Esophagus (tissue), 2 donors: ENCODE results near the gene RPS16. TPM values are rescaled to one million over a fixed set of nuclear protein-coding genes. Genes with fewer than 3 reads are reported as not detected.
"Not testable (repeated sequence)": the region's sequence is repeated elsewhere in the genome, so short reads cannot be mapped to it uniquely, and the experiment has no call there.

Source experiments
- H3K27ac ChIP-seq, 2 donors: one replicate each; pipeline ENCODE4 v1.5.1; 2013; ENCODE audit warnings: low read depth in 2 of 2, mild to moderate bottlenecking in 2 of 2, inconsistent platforms in 1 of 2, low read length in 1 of 2, moderate library complexity in 1 of 2
- H3K27me3 ChIP-seq, 2 donors: one replicate each; pipeline ENCODE4 v1.6.1; 2013; ENCODE audit warnings: low read length in 2 of 2, control low read depth in 1 of 2, mild to moderate bottlenecking in 1 of 2; ENCODE audit not compliant: insufficient read depth in 2 of 2, control insufficient read depth in 1 of 2
- H3K36me3 ChIP-seq, 2 donors: one replicate each; pipeline ENCODE4 v1.6.1; 2013; ENCODE audit warnings: low read length in 1 of 2; ENCODE audit not compliant: control insufficient read depth in 2 of 2, insufficient read depth in 2 of 2
- H3K4me1 ChIP-seq, 2 donors: one replicate each; pipeline ENCODE4 v1.6.1; 2013; ENCODE audit warnings: low read length in 1 of 2; ENCODE audit not compliant: control insufficient read depth in 2 of 2, insufficient read depth in 2 of 2
- H3K4me3 ChIP-seq, 2 donors: one replicate each; pipeline ENCODE4 v1.5.1; 2013; ENCODE audit warnings: low read length in 2 of 2, mild to moderate bottlenecking in 2 of 2, low read depth in 1 of 2, moderate library complexity in 1 of 2
- H3K9me3 ChIP-seq, 2 donors: one replicate each; pipeline ENCODE4 v1.6.1; 2013; ENCODE audit warnings: mild to moderate bottlenecking in 2 of 2, low read depth in 1 of 2, low read length in 1 of 2, moderate library complexity in 1 of 2; ENCODE audit not compliant: control insufficient read depth in 2 of 2, insufficient read depth in 1 of 2
- WGBS, 2 donors: extraction: QIAGEN DNeasy Blood & Tissue Kit; methylation state at CpG; one replicate each; pipeline ENCODE4 v1.1.7; 2013; 5-methylcytosine and 5-hydroxymethylcytosine counted together
- polyA plus RNA-seq, 2 donors: library from polyadenylated mRNA; stranded (reverse); fragments of 200-250 nt; gene quantifications; one replicate each; pipeline ENCODE4 v1.2.3, GENCODE V29; 2013
- donor health status: healthy with polysubstance abuse.
- donor health status: Bipolar disorder and iron deficiency.

Gene RPS16
- 1,000 to 10,000 TPM; 1,628 to 3,096 TPM for polyA plus RNA-seq

- peaks cover 12 to 17% of the 10 kb centered on the region in 2 donors for H3K36me3 ChIP-seq
- no peaks in the 10 kb centered on the region for H3K9me3 ChIP-seq
- no peaks in the 10 kb centered on the region for H3K27me3 ChIP-seq
- peak within 1 kb of the TSS; percentile 90 to 93 for H3K27ac ChIP-seq
- peaks cover 0 to 11% of the 10 kb centered on the region in 2 donors for H3K4me1 ChIP-seq
- WGBS, 2 donors = 0% methylated on average over 58 to 61 of the region's 61 CpGs
- H3K4me3 ChIP-seq = peak within 1 kb of the TSS; percentile 81 to 92
These were observed at the start of gene RPS16 for GRCh38 chr19:39435499-39436349. TSS of gene RPS16 (minus strand) at chr19:39435949. CDS start at chr19:39435895, 54 bp downstream.

GRCh38 chr19:39483141-39483540 lies 47.4 kb upstream of the RPS16 start:
- Histone ChIP-seq H3K27me3 (no peaks in the 10 kb centered on the region), H3K36me3 (peaks cover 3 to 20% of the 10 kb centered on the region in 2 donors), H3K9me3 (no peaks in the 10 kb centered on the region), H3K27ac (no peak overlapping the region), H3K4me3 (no peak overlapping the region), H3K4me1 (peaks cover 3 to 8% of the 10 kb centered on the region in 2 donors)
- WGBS, 2 donors = 70 to 76% methylated on average over 6 of the region's 6 CpGs

- Histone ChIP-seq H3K4me1 (peaks cover 3 to 8% of the 10 kb centered on the region in 2 donors), H3K27me3 (no peaks in the 10 kb centered on the region), H3K36me3 (peaks cover 0 to 12% of the 10 kb centered on the region in 2 donors), H3K4me3 (peak overlapping the region; percentile 96 to 98), H3K9me3 (no peaks in the 10 kb centered on the region), H3K27ac (no peak overlapping the region)
- 64% methylated on average over 11 of the region's 11 CpGs for WGBS, 2 donors
These were observed 45.9 kb upstream of the RPS16 start for GRCh38 chr19:39481676-39482075.

GRCh38 chr19:39481229-39481545 lies 45.4 kb upstream of the RPS16 start:
- peak overlapping the region; percentile 82 to 97 for H3K27ac ChIP-seq
- H3K4me1 ChIP-seq = peaks cover 3 to 8% of the 10 kb centered on the region in 2 donors
- 0 to 2% methylated on average over 12 of the region's 12 CpGs for WGBS, 2 donors
- no peaks in the 10 kb centered on the region for H3K27me3 ChIP-seq
- no peaks in the 10 kb centered on the region for H3K9me3 ChIP-seq
- peaks cover 0 to 9% of the 10 kb centered on the region in 2 donors for H3K36me3 ChIP-seq
- H3K4me3 ChIP-seq = peak overlapping the region; percentile 96 to 98

GRCh38 chr19:39480337-39481228 lies 44.8 kb upstream of the RPS16 start, which contains the start of gene TIMM50:
TSS of gene TIMM50 (plus strand) at chr19:39480838. CDS start at chr19:39480854, 16 bp downstream.
- 1% methylated on average over 62 of the region's 62 CpGs for WGBS, 2 donors
- Histone ChIP-seq H3K4me1 (peaks cover 3 to 8% of the 10 kb centered on the region in 2 donors), H3K27me3 (no peaks in the 10 kb centered on the region), H3K9me3 (no peaks in the 10 kb centered on the region), H3K4me3 (peak within 1 kb of the TSS; percentile 96 to 98), H3K36me3 (peaks cover 0 to 9% of the 10 kb centered on the region in 2 donors), H3K27ac (peak within 1 kb of the TSS; percentile 83 to 97)

GRCh38 chr19:39479916-39480315 lies 44.2 kb upstream of the RPS16 start:
- Histone ChIP-seq H3K4me3 (peak overlapping the region in 1 of 2 donors; percentile 98), H3K4me1 (peaks cover 3 to 8% of the 10 kb centered on the region in 2 donors), H3K36me3 (peaks cover 0 to 12% of the 10 kb centered on the region in 2 donors), H3K9me3 (no peaks in the 10 kb centered on the region), H3K27ac (peak overlapping the region in 1 of 2 donors; percentile 87), H3K27me3 (no peaks in the 10 kb centered on the region)
- WGBS, 2 donors = 48 to 54% methylated on average over 10 of the region's 10 CpGs

GRCh38 chr19:39479319-39479801 lies 43.6 kb upstream of the RPS16 start:
- H3K4me1 ChIP-seq, H3K27me3 ChIP-seq, H3K9me3 ChIP-seq, H3K4me3 ChIP-seq, H3K27ac ChIP-seq: not testable (repeated sequence)
- H3K36me3 ChIP-seq = peaks cover 5 to 17% of the 10 kb centered on the region in 2 donors
- WGBS, 2 donors = 75 to 77% methylated on average over 11 of the region's 11 CpGs

GRCh38 chr19:39475748-39476147 lies 40.0 kb upstream of the RPS16 start:
- Histone ChIP-seq H3K4me1 (no peaks in the 10 kb centered on the region), H3K9me3 (no peaks in the 10 kb centered on the region), H3K27me3 (no peaks in the 10 kb centered on the region), H3K36me3 (peaks cover 28 to 53% of the 10 kb centered on the region in 2 donors), H3K27ac (no peak overlapping the region), H3K4me3 (no peak overlapping the region)
- WGBS, 2 donors = 85 to 92% methylated on average over 2 of the region's 2 CpGs

- H3K4me1 ChIP-seq = no peaks in the 10 kb centered on the region
- 47 to 48% methylated on average over 9 of the region's 9 CpGs for WGBS, 2 donors
- no peaks in the 10 kb centered on the region for H3K9me3 ChIP-seq
- no peak overlapping the region for H3K27ac ChIP-seq
- H3K27me3 ChIP-seq = no peaks in the 10 kb centered on the region
- H3K4me3 ChIP-seq = no peak overlapping the region
- peaks cover 35 to 67% of the 10 kb centered on the region in 2 donors for H3K36me3 ChIP-seq
These were observed 38.4 kb upstream of the RPS16 start for GRCh38 chr19:39474139-39474620.
